T-helper 2 cell treated with Interferon-gamma antibody and Interleukin-4, amounts not matched to agents 5 μg/mL and 100 μg/mL, for 36 hours (primary cell): Measurements from ENCODE around the gene CCNY.
A peak's percentile ranks its signal among the peaks of the same experiment; 100 is the strongest.

Source experiments
- DNase-seq: peaks from one replicate; pipeline ENCODE4 v3.0.0; 2021; ENCODE audit warnings: low spot score
- H3K27ac Mint-ChIP-seq: one replicate; pipeline ENCODE4 v1.8.0; 2021; ENCODE audit warnings: mild to moderate bottlenecking, mixed read lengths
- H3K27me3 Mint-ChIP-seq: one replicate; pipeline ENCODE4 v1.8.0; 2021; ENCODE audit warnings: low read depth, mixed read lengths
- H3K36me3 Mint-ChIP-seq: one replicate; pipeline ENCODE4 v1.8.0; 2021; ENCODE audit warnings: low read depth, mixed read lengths
- H3K4me1 Mint-ChIP-seq: one replicate; pipeline ENCODE4 v1.8.0; 2021; ENCODE audit warnings: low read depth, mixed read lengths
- H3K4me3 Mint-ChIP-seq: one replicate; pipeline ENCODE4 v1.8.0; 2022; ENCODE audit warnings: mild to moderate bottlenecking, moderate library complexity, mixed read lengths
- H3K9me3 Mint-ChIP-seq: one replicate; pipeline ENCODE4 v1.8.0; 2021; ENCODE audit warnings: mixed read lengths

The CCNY gene

DNA sequence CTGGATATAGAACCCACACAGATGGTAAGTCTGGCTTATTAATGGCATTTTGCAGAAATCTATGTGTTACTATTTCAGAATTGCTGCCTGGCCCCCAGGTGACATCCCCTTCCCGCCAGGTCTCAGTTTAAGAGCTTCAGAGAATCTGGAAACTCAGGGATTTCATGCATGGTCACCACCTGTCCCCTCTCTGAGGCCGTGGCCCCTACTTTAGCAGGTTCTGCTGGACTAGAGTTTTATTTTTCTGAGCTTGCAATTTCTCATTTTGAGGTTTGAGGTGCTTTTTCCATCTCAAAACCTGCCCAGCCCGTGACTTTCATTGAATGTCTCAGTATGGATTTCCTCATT, 244.1 kb downstream of the CCNY start:
- Mint-ChIP-seq H3K9me3 (no peaks in the 10 kb centered on the region), H3K4me3 (no peak overlapping the region), H3K27ac (no peak overlapping the region), H3K36me3 (peaks cover 2% of the 10 kb centered on the region), H3K27me3 (peaks cover 3% of the 10 kb centered on the region), H3K4me1 (peaks cover under 1% of the 10 kb centered on the region)
- DNase-seq: no peak

- no peaks in the 10 kb centered on the region for H3K9me3 Mint-ChIP-seq
- H3K27me3 Mint-ChIP-seq: peaks cover 3% of the 10 kb centered on the region
- no peak for DNase-seq
- no peaks in the 10 kb centered on the region for H3K36me3 Mint-ChIP-seq
- H3K27ac Mint-ChIP-seq: no peak overlapping the region
- H3K4me3 Mint-ChIP-seq: no peak overlapping the region
- no peaks in the 10 kb centered on the region for H3K4me1 Mint-ChIP-seq
Observed at GRCh38 chr10:35581655-35582054, 245.3 kb downstream of the CCNY start.

GRCh38 chr10:35584946-35585345, 248.6 kb downstream of the CCNY start:
- no peaks in the 10 kb centered on the region for H3K36me3 Mint-ChIP-seq
- no peak overlapping the region for H3K27ac Mint-ChIP-seq
- no peak for DNase-seq
- no peaks in the 10 kb centered on the region for H3K9me3 Mint-ChIP-seq
- H3K4me1 Mint-ChIP-seq: no peaks in the 10 kb centered on the region
- H3K27me3 Mint-ChIP-seq: peaks cover 2% of the 10 kb centered on the region
- no peak overlapping the region for H3K4me3 Mint-ChIP-seq

- no peak overlapping the region for H3K4me3 Mint-ChIP-seq
- H3K27me3 Mint-ChIP-seq: peaks cover 2% of the 10 kb centered on the region
- H3K4me1 Mint-ChIP-seq: no peaks in the 10 kb centered on the region
- no peaks in the 10 kb centered on the region for H3K9me3 Mint-ChIP-seq
- H3K36me3 Mint-ChIP-seq: no peaks in the 10 kb centered on the region
- H3K27ac Mint-ChIP-seq: no peak overlapping the region
- DNase-seq: no peak
Observed at GRCh38 chr10:35585356-35585755, 249.0 kb downstream of the CCNY start.

DNA sequence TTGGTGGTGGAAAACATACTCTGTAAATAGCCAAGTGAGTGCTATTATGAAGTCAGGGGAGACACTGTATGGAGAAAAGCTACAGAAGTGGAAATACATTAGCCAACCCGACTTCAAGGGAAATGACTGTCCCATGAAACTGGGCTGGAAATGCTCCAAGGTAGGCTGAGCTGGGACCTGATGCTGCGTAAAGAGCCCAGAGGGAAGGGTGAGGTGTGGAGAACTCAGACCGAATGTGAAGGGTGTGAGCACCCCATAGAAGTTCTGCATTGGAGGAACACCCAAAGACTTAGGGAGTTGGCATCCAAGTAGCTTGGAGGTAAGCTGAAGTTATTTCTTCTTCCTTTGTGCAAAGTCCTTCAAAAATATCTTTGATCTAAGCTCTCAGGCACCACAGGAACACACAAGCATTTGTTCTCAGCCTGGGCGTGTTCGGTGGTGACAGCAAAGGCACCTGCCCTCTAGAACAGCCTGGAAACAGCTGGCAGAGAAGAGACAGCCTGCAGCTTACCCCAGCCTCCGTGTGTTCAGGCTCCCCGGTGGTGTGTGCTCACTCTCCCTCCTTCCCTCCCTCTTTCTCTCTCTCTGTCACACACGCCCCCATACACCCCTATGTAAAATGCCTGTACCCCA, 249.7 kb downstream of the CCNY start:
- Mint-ChIP-seq H3K9me3 (no peaks in the 10 kb centered on the region), H3K36me3 (no peaks in the 10 kb centered on the region), H3K4me3 (no peak overlapping the region), H3K27me3 (peaks cover 2% of the 10 kb centered on the region), H3K27ac (no peak overlapping the region), H3K4me1 (no peaks in the 10 kb centered on the region)
- DNase-seq: no peak

DNA sequence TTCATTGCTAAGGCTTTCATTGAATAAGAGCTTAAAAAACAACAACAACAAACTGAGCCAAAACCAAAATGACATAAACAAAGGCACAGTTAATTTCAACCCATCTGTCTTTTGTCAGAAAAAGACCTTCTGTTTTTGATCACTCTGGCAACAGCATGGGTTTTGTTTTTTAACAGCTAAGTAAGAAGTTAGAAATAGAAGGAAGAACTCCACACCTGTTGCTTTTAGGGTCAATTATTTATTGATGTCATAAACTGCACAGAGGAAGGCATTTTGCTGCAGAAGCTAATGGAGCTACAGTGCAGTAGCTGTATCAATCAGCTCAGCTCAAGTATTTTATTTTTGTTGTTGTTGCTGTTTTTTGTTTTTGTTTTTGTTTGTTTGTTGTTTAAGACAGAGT, 252.5 kb downstream of the CCNY start:
- Mint-ChIP-seq H3K4me3 (no peak overlapping the region), H3K4me1 (no peaks in the 10 kb centered on the region), H3K27me3 (peaks cover 7% of the 10 kb centered on the region), H3K27ac (no peak overlapping the region), H3K9me3 (peaks cover 9% of the 10 kb centered on the region), H3K36me3 (no peaks in the 10 kb centered on the region)
- no peak for DNase-seq

GRCh38 chr10:35592441-35592840, 256.1 kb downstream of the CCNY start:
- DNase-seq: no peak
- Mint-ChIP-seq H3K4me3 (no peak overlapping the region), H3K36me3 (no peaks in the 10 kb centered on the region), H3K27ac (no peak overlapping the region), H3K9me3 (peaks cover 9% of the 10 kb centered on the region), H3K4me1 (no peaks in the 10 kb centered on the region), H3K27me3 (peaks cover 7% of the 10 kb centered on the region)

DNA sequence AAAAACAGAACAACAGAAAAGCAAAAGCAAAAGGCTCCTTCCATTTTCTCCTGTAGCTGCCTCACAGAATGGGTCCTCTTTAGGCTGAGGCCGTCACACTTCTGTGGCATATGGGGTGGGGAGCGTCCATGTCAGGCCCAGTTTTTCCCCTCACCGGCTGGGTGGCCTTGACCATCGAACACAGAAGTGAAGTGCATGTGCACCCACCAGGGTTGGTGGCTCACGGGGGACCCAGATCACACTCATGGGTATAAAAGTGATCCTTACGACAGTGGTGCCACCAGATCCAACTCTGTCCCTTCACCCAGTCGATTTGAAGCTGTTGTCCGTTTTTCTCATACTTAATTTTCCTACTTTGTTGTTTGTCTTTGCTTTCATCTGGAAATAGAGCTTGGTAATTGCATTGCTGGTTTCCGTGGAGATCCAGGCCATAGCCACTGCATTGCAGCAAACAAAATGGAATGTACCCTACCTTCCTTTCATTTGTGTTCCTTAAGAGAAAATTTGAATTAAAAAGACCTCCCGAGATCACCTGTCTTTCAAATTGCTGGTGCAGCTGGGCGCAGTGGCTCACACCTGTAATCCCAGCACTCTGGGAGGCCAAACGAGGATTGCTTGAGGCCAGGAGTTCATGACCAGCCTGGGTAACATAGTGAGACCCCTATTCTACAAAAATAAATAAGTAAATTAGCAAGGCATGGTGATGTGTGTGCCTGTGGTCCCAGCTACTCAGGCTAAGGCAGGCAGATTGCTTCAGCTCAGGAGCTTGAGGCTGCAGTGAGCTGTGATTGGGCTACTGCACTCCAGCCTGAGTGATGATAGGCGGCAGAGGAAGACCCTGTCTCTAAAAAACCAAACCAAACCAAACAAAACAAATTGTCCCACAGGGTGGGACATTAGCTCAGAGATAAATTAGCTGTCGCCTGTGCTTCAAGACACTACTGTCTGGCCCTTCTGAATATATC, 258.1 kb downstream of the CCNY start:
- Mint-ChIP-seq H3K27ac (no peak overlapping the region), H3K4me3 (no peak overlapping the region), H3K9me3 (peaks cover 9% of the 10 kb centered on the region)

DNA sequence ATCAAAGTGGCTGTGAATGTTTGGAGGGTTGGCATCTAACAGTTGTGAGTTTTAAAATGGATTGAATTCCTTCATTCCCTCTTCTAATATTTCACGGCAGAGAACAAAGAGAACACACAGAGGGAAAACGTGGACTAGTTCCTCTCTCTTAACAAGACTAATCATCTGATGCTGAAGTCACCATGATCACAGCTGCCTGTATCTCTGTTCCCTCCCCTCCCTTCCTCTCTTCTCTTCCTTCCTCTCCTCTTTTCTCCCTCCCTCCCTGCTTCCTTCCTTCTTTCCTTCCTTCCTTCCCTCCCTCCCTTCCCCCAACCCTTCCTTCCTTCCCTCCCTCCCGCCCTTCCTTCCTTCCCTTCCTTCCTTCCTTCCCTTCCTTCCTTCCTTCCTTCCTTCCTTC, 258.8 kb downstream of the CCNY start:
- Mint-ChIP-seq H3K27me3 (peaks cover 7% of the 10 kb centered on the region), H3K27ac (no peak overlapping the region), H3K4me1 (no peaks in the 10 kb centered on the region), H3K4me3 (no peak overlapping the region), H3K36me3 (no peaks in the 10 kb centered on the region), H3K9me3 (peaks cover 9% of the 10 kb centered on the region)
- no peak for DNase-seq

More for the DNA sequence above, 258.1 kb downstream of the CCNY start:
- Mint-ChIP-seq H3K36me3 (no peaks in the 10 kb centered on the region), H3K4me1 (no peaks in the 10 kb centered on the region), H3K27me3 (peaks cover 5% of the 10 kb centered on the region)
- DNase-seq: no peak

GRCh38 chr10:35598379-35598778, 262.1 kb downstream of the CCNY start:
- Mint-ChIP-seq H3K27me3 (peaks cover 2% of the 10 kb centered on the region), H3K4me1 (no peaks in the 10 kb centered on the region), H3K36me3 (no peaks in the 10 kb centered on the region), H3K4me3 (no peak overlapping the region), H3K9me3 (no peaks in the 10 kb centered on the region), H3K27ac (no peak overlapping the region)
- no peak for DNase-seq

GRCh38 chr10:35600193-35600592, 263.9 kb downstream of the CCNY start:
- Mint-ChIP-seq H3K9me3 (no peaks in the 10 kb centered on the region), H3K27me3 (peaks cover 8% of the 10 kb centered on the region), H3K36me3 (no peaks in the 10 kb centered on the region), H3K4me3 (no peak overlapping the region), H3K27ac (no peak overlapping the region), H3K4me1 (no peaks in the 10 kb centered on the region)
- no peak for DNase-seq

DNA sequence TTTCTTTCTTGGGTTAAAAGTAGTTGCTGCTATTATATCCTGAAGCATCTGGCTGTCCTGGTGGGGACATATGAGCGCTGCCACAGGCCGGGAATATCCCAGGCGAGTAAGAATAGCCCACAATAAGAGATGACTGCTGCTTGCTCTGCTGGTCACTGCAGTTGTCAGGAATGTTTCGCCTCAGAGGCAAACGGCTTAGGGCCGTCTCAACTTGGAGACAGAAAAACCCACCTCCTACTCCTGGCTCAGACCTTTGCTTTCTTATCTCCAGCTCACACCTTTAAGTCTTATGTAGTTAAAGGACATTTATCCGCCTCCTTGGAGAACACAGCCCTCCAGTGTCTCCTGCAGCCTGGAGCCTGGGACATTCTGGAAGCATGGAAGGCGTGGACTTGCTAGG, 268.9 kb downstream of the CCNY start, which contains the start of gene GJD4:
Gene GJD4, plus strand, starts transcription at position 151 of the 400 bp plus-strand sequence. Its CDS starts 227 bp downstream, at position 378.
- Mint-ChIP-seq H3K27me3 (peaks cover 25% of the 10 kb centered on the region), H3K36me3 (no peaks in the 10 kb centered on the region), H3K4me3 (no peak within 1 kb of the TSS), H3K9me3 (no peaks in the 10 kb centered on the region), H3K4me1 (peaks cover 5% of the 10 kb centered on the region), H3K27ac (no peak within 1 kb of the TSS)
- no peak for DNase-seq

GRCh38 chr10:35606430-35606829, 270.1 kb downstream of the CCNY start:
- Mint-ChIP-seq H3K4me3 (no peak overlapping the region), H3K9me3 (no peaks in the 10 kb centered on the region), H3K4me1 (peaks cover 5% of the 10 kb centered on the region), H3K27ac (no peak overlapping the region), H3K27me3 (peaks cover 25% of the 10 kb centered on the region), H3K36me3 (no peaks in the 10 kb centered on the region)
- DNase-seq: no peak

DNA sequence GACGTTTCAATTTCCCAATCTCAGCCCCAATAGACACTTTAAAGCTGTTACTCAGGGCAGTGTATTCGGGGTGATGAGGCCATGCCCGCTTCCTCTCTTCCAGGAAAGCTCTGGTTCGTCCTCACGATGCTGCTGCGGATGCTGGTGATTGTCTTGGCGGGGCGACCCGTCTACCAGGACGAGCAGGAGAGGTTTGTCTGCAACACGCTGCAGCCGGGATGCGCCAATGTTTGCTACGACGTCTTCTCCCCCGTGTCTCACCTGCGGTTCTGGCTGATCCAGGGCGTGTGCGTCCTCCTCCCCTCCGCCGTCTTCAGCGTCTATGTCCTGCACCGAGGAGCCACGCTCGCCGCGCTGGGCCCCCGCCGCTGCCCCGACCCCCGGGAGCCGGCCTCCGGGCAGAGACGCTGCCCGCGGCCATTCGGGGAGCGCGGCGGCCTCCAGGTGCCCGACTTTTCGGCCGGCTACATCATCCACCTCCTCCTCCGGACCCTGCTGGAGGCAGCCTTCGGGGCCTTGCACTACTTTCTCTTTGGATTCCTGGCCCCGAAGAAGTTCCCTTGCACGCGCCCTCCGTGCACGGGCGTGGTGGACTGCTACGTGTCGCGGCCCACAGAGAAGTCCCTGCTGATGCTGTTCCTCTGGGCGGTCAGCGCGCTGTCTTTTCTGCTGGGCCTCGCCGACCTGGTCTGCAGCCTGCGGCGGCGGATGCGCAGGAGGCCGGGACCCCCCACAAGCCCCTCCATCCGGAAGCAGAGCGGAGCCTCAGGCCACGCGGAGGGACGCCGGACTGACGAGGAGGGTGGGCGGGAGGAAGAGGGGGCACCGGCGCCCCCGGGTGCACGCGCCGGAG, 271.4 kb downstream of the CCNY start:
- H3K4me1 Mint-ChIP-seq: peaks cover 5% of the 10 kb centered on the region
- H3K27me3 Mint-ChIP-seq: peaks cover 25% of the 10 kb centered on the region
- H3K4me3 Mint-ChIP-seq: peak overlapping the region; percentile 66
- no peak for DNase-seq
- H3K36me3 Mint-ChIP-seq: no peaks in the 10 kb centered on the region
- H3K27ac Mint-ChIP-seq: no peak overlapping the region
- H3K9me3 Mint-ChIP-seq: no peaks in the 10 kb centered on the region
